Measurements from ENCODE around the gene ABCC4.
A peak's percentile ranks its signal among the peaks of the same experiment; 100 is the strongest.

ABCC4 gene

GRCh38 chr13:95258098-95258497, 43.2 kb downstream of the ABCC4 start:
- no peak for DNase-seq

GRCh38 chr13:95256091-95256490, 45.2 kb downstream of the ABCC4 start:
- DNase-seq, result no peak

DNA sequence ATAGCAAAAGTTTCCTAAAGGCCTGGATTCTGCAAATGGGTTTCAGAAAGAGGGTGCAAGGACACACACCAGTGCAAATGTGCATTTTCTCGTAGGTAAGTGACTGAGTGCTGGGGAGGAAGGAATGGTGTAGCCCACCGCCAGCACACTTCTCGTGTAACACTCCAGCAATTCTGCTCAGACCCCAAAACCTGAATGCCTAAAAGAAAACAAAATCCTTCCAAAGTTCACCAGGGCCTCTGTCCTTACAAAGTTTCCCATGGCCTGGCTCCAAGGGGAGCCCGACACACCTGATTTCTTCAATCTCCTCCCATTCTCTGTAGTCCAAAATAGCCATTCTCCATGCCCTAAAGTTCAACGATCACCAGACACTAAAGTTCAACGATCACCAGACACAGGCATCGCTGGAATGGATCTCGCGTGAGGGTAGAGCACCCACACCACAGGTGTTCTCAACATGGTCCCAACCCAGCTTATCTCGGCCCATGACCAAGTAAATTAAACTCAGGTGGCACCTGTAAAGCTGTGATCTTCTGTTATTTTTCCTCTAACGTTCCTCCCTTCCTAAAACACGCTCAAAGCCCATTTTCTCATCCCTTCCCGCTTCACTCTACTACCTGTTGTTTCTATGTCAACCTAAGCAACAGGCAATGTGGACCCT, 46.0 kb downstream of the ABCC4 start:
- DNase-seq, result no peak

- no peak for DNase-seq
Observed at GRCh38 chr13:95254339-95254738, 46.9 kb downstream of the ABCC4 start.

GRCh38 chr13:95253033-95253432, 48.2 kb downstream of the ABCC4 start:
- no peak for DNase-seq

- no peak for DNase-seq
Observed at GRCh38 chr13:95251641-95252040, 49.6 kb downstream of the ABCC4 start.

GRCh38 chr13:95250961-95251360, 50.3 kb downstream of the ABCC4 start:
- no peak for DNase-seq

- DNase-seq, result no peak
Observed at GRCh38 chr13:95248953-95249352, 52.3 kb downstream of the ABCC4 start.

GRCh38 chr13:95247852-95248251, 53.4 kb downstream of the ABCC4 start:
- no peak for DNase-seq

DNA sequence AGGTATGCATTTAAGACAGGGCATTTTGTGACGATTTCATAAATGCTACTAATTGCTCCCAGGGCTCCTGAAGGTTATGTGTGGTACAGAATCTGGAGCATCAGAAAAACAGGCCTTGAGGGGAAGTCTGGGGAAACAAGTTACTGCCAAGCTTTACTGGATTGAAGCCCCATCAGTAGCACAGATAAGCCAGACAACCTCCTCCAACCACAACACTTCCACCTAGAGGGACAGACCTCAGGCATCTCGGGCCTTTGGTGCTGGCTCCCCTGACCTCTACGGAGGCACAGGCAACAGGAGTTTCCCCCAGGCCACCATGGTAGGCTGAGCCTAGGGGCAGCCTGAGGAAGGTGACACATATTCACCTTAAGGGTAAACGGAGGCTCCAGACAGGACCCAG, 54.1 kb downstream of the ABCC4 start:
- no peak for DNase-seq

DNA sequence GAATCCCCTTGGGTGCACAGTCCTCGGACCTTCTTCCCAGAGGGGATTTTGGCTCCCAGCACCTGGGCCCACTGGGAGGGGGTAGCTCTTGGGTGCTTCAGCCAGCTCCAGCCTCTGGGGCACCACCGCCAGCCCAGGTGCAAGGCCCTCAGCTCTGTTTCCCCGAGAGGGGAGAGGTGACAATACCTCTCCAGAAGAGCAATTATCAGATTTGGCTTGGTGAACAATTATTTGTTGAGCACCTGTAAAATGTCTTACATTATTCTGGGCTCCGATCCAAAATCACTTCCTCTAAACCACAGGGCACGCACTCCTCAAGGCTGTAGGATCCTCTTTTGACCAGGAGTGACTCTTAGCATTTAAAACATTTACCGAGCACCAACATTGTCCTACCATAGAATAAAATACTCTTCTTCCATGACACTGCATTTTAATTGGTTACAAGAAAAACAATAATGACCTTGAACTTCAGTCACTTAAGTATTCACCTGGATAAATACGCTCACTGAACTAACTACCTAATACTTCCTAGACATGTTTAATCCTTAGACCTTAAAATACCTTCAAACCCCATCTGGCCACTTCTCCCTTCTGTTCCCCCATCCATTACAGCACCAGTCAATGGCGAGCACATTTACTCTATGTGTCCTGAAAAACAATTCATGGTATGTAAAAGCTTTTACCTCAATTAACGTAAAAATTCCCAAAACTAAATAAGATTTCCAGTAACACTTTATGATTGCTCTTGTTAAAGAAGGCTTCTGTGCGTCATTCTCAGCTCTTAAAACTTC, 54.8 kb downstream of the ABCC4 start:
- peak; percentile 68 for DNase-seq

- DNase-seq, result no peak
Observed at GRCh38 chr13:95245071-95245470, 56.2 kb downstream of the ABCC4 start.

DNA sequence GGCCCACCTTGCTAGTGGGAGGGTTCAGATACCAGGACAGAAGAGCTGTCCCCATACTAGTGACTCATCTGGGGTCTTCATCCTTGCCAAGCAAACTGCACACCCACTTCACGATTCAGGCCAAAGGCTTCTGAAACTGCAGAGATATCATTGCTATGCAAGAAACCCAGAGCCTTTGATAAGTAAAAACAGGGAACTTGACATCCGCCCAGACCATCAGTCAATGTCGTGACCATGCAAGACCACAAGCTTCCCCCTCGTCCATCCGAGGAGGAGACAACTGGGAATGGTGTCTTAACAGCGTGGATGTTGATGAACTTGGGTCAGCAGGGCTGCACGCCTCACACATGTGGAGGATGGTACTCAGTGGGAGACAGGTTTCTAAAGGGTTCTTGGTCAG, 58.0 kb downstream of the ABCC4 start:
- no peak for DNase-seq

GRCh38 chr13:95241321-95241720, 59.9 kb downstream of the ABCC4 start:
- no peak for DNase-seq

DNA sequence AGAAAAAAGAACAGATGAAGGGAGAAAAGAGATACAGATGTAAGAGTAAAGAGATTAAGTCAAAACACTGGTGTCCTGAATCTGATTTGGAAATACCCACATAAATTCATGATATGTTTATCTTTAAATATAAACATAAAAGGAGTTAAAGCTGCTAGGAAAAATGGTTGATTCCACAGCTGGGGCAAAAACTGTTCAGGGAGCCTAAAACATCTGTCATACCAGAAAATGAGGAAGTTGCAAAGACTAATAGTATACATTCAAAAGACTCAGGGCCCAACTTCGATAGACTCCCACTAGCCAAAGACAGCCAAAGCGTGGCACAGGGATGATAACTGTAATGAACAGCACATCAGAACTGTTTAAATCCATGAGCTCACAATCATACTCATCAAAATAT, 62.0 kb downstream of the ABCC4 start:
- DNase-seq, result no peak

DNA sequence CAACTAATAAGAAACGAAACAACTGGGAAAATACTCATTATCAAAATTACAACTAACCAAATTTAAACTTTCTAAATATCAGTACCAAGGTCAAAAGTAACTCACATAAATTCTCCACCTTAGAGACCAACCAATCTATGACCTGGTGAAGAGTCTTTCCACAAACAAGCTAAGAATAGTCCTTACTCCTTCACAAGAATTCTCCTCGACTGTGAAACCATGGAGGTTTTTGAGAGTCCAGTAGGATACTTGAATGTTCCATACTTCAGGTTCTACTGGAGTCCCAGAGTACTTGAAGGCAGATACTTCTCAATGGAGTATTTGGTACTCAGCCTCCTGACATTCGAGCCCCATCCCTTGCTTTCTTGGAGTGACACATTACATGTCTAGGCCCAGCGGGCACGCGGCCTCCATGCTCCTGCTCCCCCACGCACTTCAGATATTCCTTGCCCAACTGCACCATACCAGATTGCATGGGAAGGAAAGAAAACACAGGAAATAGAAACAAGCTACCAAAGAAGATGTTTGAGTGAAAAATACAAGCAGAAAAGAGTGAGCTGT, 63.9 kb downstream of the ABCC4 start:
- no peak for DNase-seq

DNA sequence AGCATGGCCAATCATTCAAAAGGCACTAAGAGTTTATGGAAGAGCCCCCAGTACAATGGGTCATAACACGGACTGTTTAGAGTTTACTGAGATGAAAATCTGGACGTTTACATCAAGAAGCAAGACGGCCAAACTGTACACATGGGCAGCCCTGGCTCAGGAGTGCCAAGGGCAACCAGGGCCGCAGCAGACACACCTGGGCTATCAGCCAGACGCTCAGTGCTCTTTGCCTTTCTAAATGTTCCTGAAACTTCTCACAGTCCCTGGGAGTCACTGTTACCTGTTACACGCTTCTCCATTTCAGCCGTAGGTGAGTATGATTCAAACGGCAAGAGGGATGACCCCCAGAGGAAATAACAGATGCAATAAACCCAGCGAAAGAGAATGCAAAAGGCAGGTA, 64.5 kb downstream of the ABCC4 start:
- no peak for DNase-seq

GRCh38 chr13:95235974-95236373, 65.3 kb downstream of the ABCC4 start:
- DNase-seq, result no peak

DNA sequence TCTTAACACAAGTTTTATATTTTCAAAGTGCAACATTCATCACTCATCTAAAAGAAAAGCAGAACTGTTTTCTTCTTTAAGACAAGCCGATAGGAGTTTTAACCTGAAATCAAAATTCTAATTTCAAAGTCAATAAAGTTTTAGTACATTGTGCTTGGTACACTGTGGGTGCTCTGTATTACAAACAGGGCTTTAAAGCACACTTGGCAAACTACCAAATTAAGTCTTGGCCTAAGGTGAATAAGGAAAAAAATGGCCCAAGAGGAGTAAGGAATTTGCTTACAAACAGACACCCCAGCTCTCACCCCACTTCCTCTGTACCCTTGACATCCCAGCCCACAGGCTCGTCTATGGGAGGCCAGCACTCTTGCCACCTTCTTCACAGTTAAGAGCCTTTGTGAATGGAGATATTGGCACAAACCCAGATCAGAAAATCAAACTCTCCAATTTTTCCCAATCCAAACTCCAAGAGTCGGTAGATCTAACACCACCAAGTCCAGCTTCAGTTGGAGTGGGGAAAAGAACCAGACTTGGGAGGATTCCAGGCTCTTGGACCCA, 66.0 kb downstream of the ABCC4 start:
- no peak for DNase-seq

GRCh38 chr13:95234242-95234641, 67.0 kb downstream of the ABCC4 start:
- DNase-seq, result no peak

- DNase-seq, result no peak
Observed at GRCh38 chr13:95233026-95233635, 68.1 kb downstream of the ABCC4 start.

DNA sequence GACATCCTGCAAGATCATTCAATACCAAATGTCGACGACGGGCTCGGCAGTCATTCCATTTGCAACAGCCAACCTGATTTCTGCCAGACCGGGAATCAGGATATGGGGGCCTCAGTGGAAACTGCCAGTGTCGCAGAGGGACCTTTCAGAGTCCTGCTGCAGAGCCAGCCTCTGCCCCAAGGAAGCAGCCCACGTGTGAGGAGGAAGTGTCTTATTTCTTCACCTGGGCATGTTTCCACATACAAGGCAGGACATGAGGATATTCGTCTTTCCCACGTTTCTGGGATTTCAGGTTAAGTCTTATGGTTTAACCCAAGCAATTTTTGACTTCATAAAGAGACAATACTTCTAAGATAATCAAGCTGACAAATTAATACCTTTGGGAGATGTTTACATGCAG, 69.9 kb downstream of the ABCC4 start:
- no peak for DNase-seq

DNA sequence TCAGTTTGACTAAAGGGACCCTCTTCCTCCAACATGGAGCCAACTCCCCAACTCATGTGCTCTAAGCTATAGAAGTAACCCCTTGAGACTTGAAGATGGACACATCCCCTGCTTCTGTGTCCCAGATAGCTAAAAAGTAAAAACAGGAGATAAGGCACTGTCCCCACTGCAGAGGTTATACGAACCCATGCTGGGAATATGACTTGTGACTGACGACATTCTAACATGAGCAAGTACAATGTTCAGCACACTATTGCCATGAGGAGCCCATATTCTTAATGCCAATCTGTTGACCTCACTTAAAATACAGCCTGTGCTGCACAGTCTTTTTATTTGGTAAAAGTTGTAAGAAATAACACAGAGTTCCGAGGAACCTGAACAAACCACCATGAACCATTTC, 71.4 kb downstream of the ABCC4 start:
- DNase-seq, result no peak

GRCh38 chr13:95228130-95228529, 73.1 kb downstream of the ABCC4 start:
- no peak for DNase-seq

All from NCI-H1436 (cell line).